ENCODE data around the gene RAB17. TPM values are rescaled to one million over a fixed set of nuclear protein-coding genes. Genes with fewer than 3 reads are reported as not detected.

Gene RAB17
- total and polyA plus RNA-seq, 12 donors = 0.37 to 18.7 (median 5.0) TPM

GRCh38 chr2:237581751-237582746 lies 8.5 kb downstream of the RAB17 start:
- Histone ChIP-seq H3K27ac (peak overlapping the region in 2 of 5 donors; percentile 74 to 75), H3K4me3 (no peak overlapping the region), H3K9me3 (replicated peaks in 1 of 3) (no peaks in the 10 kb centered on the region), H3K27me3 (no peaks in the 10 kb centered on the region), H3K4me1 (replicated peaks in 1 of 2) (peaks cover 4 to 9% of the 10 kb centered on the region in 2 donors), H3K36me3 (replicated peaks in 1 of 2) (no peaks in the 10 kb centered on the region)
- DNase-seq = peak; percentile 48 to 90 (median 74)
- intact Hi-C loops (cut with DNase I) = loop anchor here (2.0 to 5.0 kb wide), 2 partner anchors 90 to 161 kb away; no protein-coding TSS in a partner anchor
- WGBS, 4 donors = 21 to 36% (median 26%) methylated on average over 6 to 25 of the region's 25 CpGs
- TF ChIP-seq POLR2A (IDR thresholded peaks at IDR 0.05) = no peak
- peak; percentile 20 to 61 (median 52) for TF ChIP-seq CTCF (IDR thresholded peaks at IDR 0.05)

- Histone ChIP-seq H3K4me1 (replicated peaks in 1 of 2) (peaks cover 4 to 9% of the 10 kb centered on the region in 2 donors), H3K9me3 (replicated peaks in 1 of 3) (no peaks in the 10 kb centered on the region), H3K36me3 (replicated peaks in 1 of 2) (no peaks in the 10 kb centered on the region), H3K27ac (peak overlapping the region in 1 of 5 donors; percentile 75), H3K4me3 (no peak overlapping the region), H3K27me3 (no peaks in the 10 kb centered on the region)
- intact Hi-C loops (cut with DNase I) = loop anchor here in 1 of 2 donors (5.0 kb wide), 1 partner anchor 91 kb away; no protein-coding TSS in a partner anchor
- DNase-seq = no peak
- TF ChIP-seq CTCF (IDR thresholded peaks at IDR 0.05) (no peak), POLR2A (IDR thresholded peaks at IDR 0.05) (no peak)
- 79 to 85% (median 81%) methylated on average over 6 of the region's 6 CpGs for WGBS, 4 donors
Observed at GRCh38 chr2:237581326-237581725, 9.2 kb downstream of the RAB17 start.

- Histone ChIP-seq H3K36me3 (replicated peaks in 1 of 2) (no peaks in the 10 kb centered on the region), H3K4me3 (no peak overlapping the region), H3K27me3 (no peaks in the 10 kb centered on the region), H3K4me1 (replicated peaks in 1 of 2) (peaks cover 4 to 9% of the 10 kb centered on the region in 2 donors), H3K27ac (no peak overlapping the region), H3K9me3 (replicated peaks in 1 of 3) (no peaks in the 10 kb centered on the region)
- intact Hi-C loops (cut with DNase I) = loop anchor here (5.0 to 10.0 kb wide), 2 partner anchors 164 to 463 kb away; no protein-coding TSS in a partner anchor
- TF ChIP-seq POLR2A (IDR thresholded peaks at IDR 0.05) (no peak), CTCF (IDR thresholded peaks at IDR 0.05) (no peak)
- DNase-seq = no peak
- 91 to 92% (median 92%) methylated on average over 20 to 26 of the region's 26 CpGs for WGBS, 4 donors
Observed at GRCh38 chr2:237577956-237578870, 12.3 kb downstream of the RAB17 start.

All from adrenal gland (tissue), 12 donors.